GM23338 (cell line): ENCODE data around the gene SLC9A9. TPM values are rescaled to one million over a fixed set of nuclear protein-coding genes. Genes with fewer than 3 reads are reported as not detected.
A peak's percentile ranks its signal among the peaks of the same experiment; 100 is the strongest.

Experiments used
- ATAC-seq: fragments of 200-7000 bp; cut with Tn5 transposase; 3 replicates; pipeline ENCODE4 v1.9.1; 2020
- DNase-seq: peaks from one replicate; pipeline ENCODE4 v3.0.0-alpha.2; 2015; ENCODE audit warnings: low spot score
- H2AFZ ChIP-seq: fragments of 200-600 bp; sonication (generic); 2 replicates; pipeline ENCODE4 v1.8.0; 2016; ENCODE audit warnings: antibody characterized with exemption, mild to moderate bottlenecking, moderate library complexity
- H3F3A ChIP-seq: fragments of 200-600 bp; sonication (generic); replicated peaks from 2 replicates; pipeline ENCODE4 v1.8.0; 2017; ENCODE audit warnings: antibody characterized with exemption, mixed run types, low read depth
- H3K27ac ChIP-seq: fragments of 200-600 bp; sonication (generic); 2 replicates; pipeline ENCODE4 v1.6.1; 2016; ENCODE audit warnings: low read depth
- H3K27me3 ChIP-seq: fragments of 200-600 bp; sonication (generic); 2 replicates; pipeline ENCODE4 v1.8.0; 2016; ENCODE audit warnings: mild to moderate bottlenecking, mixed run types, moderate library complexity; ENCODE audit not compliant: insufficient read depth
- H3K36me3 ChIP-seq: fragments of 200-600 bp; sonication (generic); 2 replicates; pipeline ENCODE4 v1.8.0; 2016; ENCODE audit warnings: mild to moderate bottlenecking; ENCODE audit not compliant: insufficient read depth
- H3K4me1 ChIP-seq: fragments of 200-600 bp; sonication (generic); 2 replicates; pipeline ENCODE4 v1.8.0; 2016; ENCODE audit warnings: mild to moderate bottlenecking, moderate library complexity; ENCODE audit not compliant: insufficient read depth
- H3K4me2 ChIP-seq: fragments of 200-600 bp; sonication (generic); 2 replicates; pipeline ENCODE4 v1.7.1; 2017; ENCODE audit warnings: mixed run types
- H3K4me3 ChIP-seq: fragments of 200-600 bp; sonication (generic); 2 replicates; pipeline ENCODE4 v1.6.1; 2016; ENCODE audit warnings: mixed run types
- H3K79me2 ChIP-seq: fragments of 200-600 bp; sonication (generic); replicated peaks from 2 replicates; pipeline ENCODE4 v1.8.0; 2017; ENCODE audit warnings: mild to moderate bottlenecking; ENCODE audit not compliant: insufficient read depth
- H3K9me2 ChIP-seq: fragments of 200-600 bp; sonication (generic); 2 replicates; pipeline ENCODE4 v1.8.0; 2017; ENCODE audit not compliant: insufficient read depth
- H4K20me1 ChIP-seq: fragments of 200-600 bp; sonication (generic); replicated peaks from 2 replicates; pipeline ENCODE4 v1.8.0; 2017; ENCODE audit warnings: mild to moderate bottlenecking; ENCODE audit not compliant: insufficient read depth
- H3K27ac Mint-ChIP-seq: 2 replicates; pipeline ENCODE4 v1.8.0; 2020; ENCODE audit warnings: inconsistent platforms, mild to moderate bottlenecking, moderate library complexity, mixed read lengths
- H3K27me3 Mint-ChIP-seq: 3 replicates; pipeline ENCODE4 v1.8.0; 2022; ENCODE audit warnings: low read depth, mild to moderate bottlenecking, moderate library complexity, mixed read lengths, inconsistent platforms; ENCODE audit not compliant: insufficient read depth, poor library complexity
- H3K36me3 Mint-ChIP-seq: 3 replicates; pipeline ENCODE4 v1.8.0; 2021; ENCODE audit warnings: low read depth, mild to moderate bottlenecking, inconsistent platforms, moderate library complexity, mixed read lengths
- H3K4me1 Mint-ChIP-seq: 3 replicates; pipeline ENCODE4 v1.8.0; 2020; ENCODE audit warnings: mild to moderate bottlenecking, inconsistent platforms, mixed read lengths
- H3K4me3 Mint-ChIP-seq: 3 replicates; pipeline ENCODE4 v1.8.0; 2021; ENCODE audit warnings: moderate library complexity, mild to moderate bottlenecking, inconsistent platforms, mixed read lengths
- H3K9me3 Mint-ChIP-seq: 3 replicates; pipeline ENCODE4 v1.8.0; 2020; ENCODE audit warnings: moderate library complexity, mild to moderate bottlenecking, inconsistent platforms, mixed read lengths
- CTCF ChIP-seq, 2 experiments: fragments of 200-600 bp in 1 of 2; sonication (generic) in 1 of 2; conservative IDR thresholded peaks; 2 replicates each; pipeline versions ENCODE4 v1.5.1 to v1.6.1; 2016 to 2017; ENCODE audit warnings: antibody characterized with exemption in 2 of 2, low read depth in 2 of 2, mild to moderate bottlenecking in 2 of 2, moderate library complexity in 1 of 2
- ETS1 ChIP-seq: IDR thresholded peaks from 2 replicates; pipeline ENCODE4 v1.6.1; 2016; ENCODE audit warnings: antibody characterized with exemption
- EZH2phosphoT487 ChIP-seq: fragments of 200-600 bp; sonication (generic); IDR thresholded peaks from one replicate; pipeline ENCODE4 v1.8.1; 2018; ENCODE audit warnings: antibody characterized with exemption; ENCODE audit not compliant: unreplicated experiment
- JUNB ChIP-seq: IDR thresholded peaks from one replicate; pipeline ENCODE4 v1.6.1; 2016; ENCODE audit warnings: antibody characterized with exemption; ENCODE audit not compliant: unreplicated experiment
- POLR2AphosphoS5 ChIP-seq: IDR thresholded peaks from 2 replicates; pipeline ENCODE4 v1.6.1; 2016; ENCODE audit warnings: antibody characterized with exemption, low read depth
- REST ChIP-seq: IDR thresholded peaks from one replicate; pipeline ENCODE4 v1.6.1; 2018; ENCODE audit warnings: antibody characterized with exemption; ENCODE audit not compliant: unreplicated experiment
- STAT1 ChIP-seq: IDR thresholded peaks from one replicate; pipeline ENCODE4 v1.6.1; 2016; ENCODE audit warnings: antibody characterized with exemption; ENCODE audit not compliant: unreplicated experiment
- ZNF114 ChIP-seq: fragments of 250-450 bp; sonication (Bioruptor Pico); IDR thresholded peaks from 2 replicates; pipeline ENCODE4 v1.5.0; 2020; ENCODE audit warnings: mild to moderate bottlenecking, moderate library complexity
- ZNF331 ChIP-seq: fragments of 250-450 bp; sonication (Bioruptor Pico); IDR thresholded peaks from 2 replicates; pipeline ENCODE4 v1.5.0; 2020; ENCODE audit warnings: low read depth, mild to moderate bottlenecking, moderate library complexity
- ZNF462 ChIP-seq: fragments of 250-450 bp; sonication (Bioruptor Pico); IDR thresholded peaks from 2 replicates; pipeline ENCODE4 v1.5.0; 2020; ENCODE audit warnings: mild to moderate bottlenecking, moderate library complexity
- polyA plus RNA-seq: library from polyadenylated mRNA; unstranded; fragments of >200 nt; fragmentation: Nextera tagmentation; extraction: Ambion mirVana; gene quantifications from 2 replicates; pipeline ENCODE4 v1.2.1, GENCODE V29; 2016
- total RNA-seq: library from RNA; depleted of rRNA; stranded (reverse); fragments of >200 nt; shearing (Covaris generic); gene quantifications from 2 replicates; pipeline ENCODE4 v1.2.3, GENCODE V29; 2014

SLC9A9 gene
- total and polyA plus RNA-seq, 2 experiments from 2014 or later: 1.3 to 1.6 TPM

GRCh38 chr3:143686638-143687197, 161.6 kb downstream of the SLC9A9 start:
- no peak overlapping the region for H3K27ac ChIP-seq
- no peaks in the 10 kb centered on the region for H3K9me2 ChIP-seq
- H3K4me1 ChIP-seq: no peaks in the 10 kb centered on the region; the same call in 1 of the 2 replicates
- peaks cover 2% of the 10 kb centered on the region for H3K27me3 Mint-ChIP-seq
- no peak for ATAC-seq
- no peaks in the 10 kb centered on the region for H4K20me1 ChIP-seq
- peak; percentile 7 for DNase-seq
- no peaks in the 10 kb centered on the region for H3K36me3 ChIP-seq
- H3F3A ChIP-seq: no peaks in the 10 kb centered on the region
- H3K36me3 Mint-ChIP-seq: no peaks in the 10 kb centered on the region
- H3K4me1 Mint-ChIP-seq: no peaks in the 10 kb centered on the region
- no peaks in the 10 kb centered on the region for H3K27me3 ChIP-seq
- H3K9me3 Mint-ChIP-seq: no peaks in the 10 kb centered on the region
- TF ChIP-seq EZH2phosphoT487: no peak
- TF ChIP-seq REST: peak; percentile 50
- H3K4me3 Mint-ChIP-seq: no peak overlapping the region
- no peak overlapping the region for H2AFZ ChIP-seq
- H3K4me3 ChIP-seq: no peak overlapping the region
- no peaks in the 10 kb centered on the region for H3K79me2 ChIP-seq
- H3K27ac Mint-ChIP-seq: no peak overlapping the region
- no peak overlapping the region for H3K4me2 ChIP-seq

- no peak overlapping the region for H3K4me3 Mint-ChIP-seq
- no peak for ATAC-seq
- no peak overlapping the region for H3K4me2 ChIP-seq
- TF ChIP-seq ZNF462 (CRISPR knock-in tag) (no peak), ZNF331 (no peak), CTCF (conservative IDR thresholded peaks at IDR 0.05; ENCODE audit: low read depth in 2 of 2) (no peak), POLR2AphosphoS5 (no peak), ZNF114 (no peak), JUNB (no peak), STAT1 (no peak), ETS1 (no peak)
Measured at GRCh38 chr3:143685491-143685890, 162.8 kb downstream of the SLC9A9 start.

More at GRCh38 chr3:143685491-143685890, 162.8 kb downstream of the SLC9A9 start:
- no peaks in the 10 kb centered on the region for H3K9me3 Mint-ChIP-seq
- H3K4me3 ChIP-seq: no peak overlapping the region
- H3K27me3 ChIP-seq: no peaks in the 10 kb centered on the region
- no peaks in the 10 kb centered on the region for H3F3A ChIP-seq
- H2AFZ ChIP-seq: no peak overlapping the region
- no peak overlapping the region for H3K27ac Mint-ChIP-seq
- no peaks in the 10 kb centered on the region for H3K36me3 ChIP-seq
- H4K20me1 ChIP-seq: no peaks in the 10 kb centered on the region
- H3K9me2 ChIP-seq: no peaks in the 10 kb centered on the region
- DNase-seq: no peak
- H3K27ac ChIP-seq: no peak overlapping the region
- no peaks in the 10 kb centered on the region for H3K4me1 Mint-ChIP-seq
- no peaks in the 10 kb centered on the region for H3K36me3 Mint-ChIP-seq
- no peaks in the 10 kb centered on the region; the same call in 1 of the 2 replicates for H3K4me1 ChIP-seq
- no peaks in the 10 kb centered on the region for H3K27me3 Mint-ChIP-seq
- no peaks in the 10 kb centered on the region for H3K79me2 ChIP-seq
